Fibroblast of lung (primary cell): ENCODE data around the gene ANXA10.

ENCODE experiments used
- CTCF ChIP-seq, 2 donors: IDR thresholded peaks in 1 of 2; conservative IDR thresholded peaks in 1 of 2; 1 replicate in 1 of 2; 2 replicates in 1 of 2; pipeline ENCODE4 v1.5.1; 2011 to 2012; ENCODE audit warnings: low read length in 2 of 2, control low read depth in 1 of 2, inconsistent platforms in 1 of 2, low read depth in 1 of 2, mild to moderate bottlenecking in 1 of 2
- EZH2 ChIP-seq: IDR thresholded peaks from 2 replicates; pipeline ENCODE4 v1.5.1; 2012; ENCODE audit warnings: low read length, control low read depth, mild to moderate bottlenecking; ENCODE audit errors: missing control alignments

GRCh38 chr4:168199260-168199957, 107.1 kb downstream of the ANXA10 start:
- no peak for TF ChIP-seq CTCF (conservative IDR thresholded peaks at IDR 0.05 in 1 of 2, IDR thresholded peaks at IDR 0.05 in 1 of 2; ENCODE audit: low read depth in 1 of 2, low read length in 2 of 2)
- no peak for TF ChIP-seq EZH2
